Gastroesophageal sphincter (tissue), 4 donors: ENCODE measurements around the gene KCNIP4. TPM values are rescaled to one million over a fixed set of nuclear protein-coding genes. Genes with fewer than 3 reads are reported as not detected.
A peak's percentile ranks its signal among the peaks of the same experiment; 100 is the strongest.

Experiments
- ATAC-seq: fragments of 150-250 bp; one replicate; pipeline ENCODE4 v1.9.1; 2016; ENCODE audit warnings: mild to moderate bottlenecking, moderate library complexity
- H3K27ac ChIP-seq, 4 donors: fragments of 200-600 bp; sonication (generic) in 3 of 4; 1 replicate in 3 of 4; 2 replicates in 1 of 4; pipeline ENCODE4 v1.5.1; 2016 to 2019
- H3K27me3 ChIP-seq: fragments of 200-600 bp; sonication (generic); one replicate; pipeline ENCODE4 v1.5.1; 2019
- H3K36me3 ChIP-seq, 2 donors: fragments of 200-600 bp; sonication (generic); one replicate each; pipeline ENCODE4 v1.5.1; 2019; ENCODE audit warnings: control low read depth in 1 of 2
- H3K4me1 ChIP-seq, 3 donors: fragments of 200-600 bp; sonication (generic); 1 replicate in 2 of 3; 2 replicates in 1 of 3; pipeline ENCODE4 v1.5.1; 2016 to 2019; ENCODE audit warnings: control low read depth in 2 of 3
- H3K4me3 ChIP-seq, 2 donors: fragments of 200-600 bp; sonication (generic); one replicate each; pipeline ENCODE4 v1.5.1; 2019; ENCODE audit warnings: mild to moderate bottlenecking in 1 of 2, moderate library complexity in 1 of 2
- H3K9me3 ChIP-seq, 3 donors: fragments of 200-600 bp; sonication (generic); one replicate each; pipeline ENCODE4 v1.5.1; 2017 to 2019; ENCODE audit warnings: control low read depth in 2 of 3
- EP300 ChIP-seq: sonication (generic); formaldehyde crosslinking; IDR thresholded peaks from one replicate; pipeline ENCODE4 v1.6.1; 2017; ENCODE audit warnings: antibody characterized with exemption, mild to moderate bottlenecking
- POLR2A ChIP-seq, 2 donors: fragments of 450-650 bp; IDR thresholded peaks; one replicate each; pipeline ENCODE4 v1.6.1; 2017; ENCODE audit warnings: antibody characterized with exemption in 2 of 2, mild to moderate bottlenecking in 2 of 2, moderate library complexity in 1 of 2
- POLR2AphosphoS5 ChIP-seq: sonication (generic); formaldehyde crosslinking; IDR thresholded peaks from one replicate; pipeline ENCODE4 v1.6.1; 2017; ENCODE audit warnings: antibody characterized with exemption
- WGBS, 2 donors: methylation state at CpG; one replicate each; pipeline ENCODE4 v1.1.5; 2018; ENCODE audit warnings: low coverage in 1 of 2; 5-methylcytosine and 5-hydroxymethylcytosine counted together
- total RNA-seq, 4 donors: library from RNA; depleted of rRNA; stranded (reverse); fragments of >200 nt; gene quantifications; one replicate each; pipeline ENCODE4 v1.1.0, GENCODE V29; 2016
- TF ChIP-seq, protein P1 (sequence below), 4 experiments: fragments of 200-600 bp in 2 of 4; fragments of 450-650 bp in 2 of 4; sonication (generic) in 1 of 4; IDR thresholded peaks; one replicate each; pipeline ENCODE4 v1.5.1; 2017 to 2019; ENCODE audit warnings: antibody characterized with exemption in 4 of 4, mild to moderate bottlenecking in 2 of 4, moderate library complexity in 2 of 4

Gene KCNIP4
- total RNA-seq, 4 donors from 2014 or later = 0.23 to 0.59 (median 0.54) TPM; not detected in 1

DNA sequence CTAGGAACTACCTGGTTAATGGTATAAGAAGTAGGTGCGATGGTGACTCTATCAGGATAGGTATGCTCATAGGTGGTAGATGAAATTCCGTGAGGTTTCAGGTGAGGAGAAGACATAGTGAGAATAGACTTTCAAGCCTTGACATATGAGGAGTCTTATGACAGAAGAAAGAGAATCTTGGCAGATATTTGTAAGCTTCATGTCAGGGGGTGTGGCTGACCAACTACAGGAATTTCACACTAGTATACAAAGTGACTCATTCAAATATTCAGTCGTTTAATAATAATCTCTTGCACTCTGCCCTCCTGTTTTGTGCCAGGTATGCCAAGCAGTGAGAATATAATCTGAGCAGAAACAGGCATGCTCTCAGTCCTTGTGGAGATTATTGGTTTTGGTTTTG lies 1225.6 kb downstream of the KCNIP4 start:
- 61 to 92% methylated on average over 3 of the region's 3 CpGs for WGBS, 2 donors
- ATAC-seq = no peak
- TF ChIP-seq POLR2AphosphoS5 = no peak
- TF ChIP-seq EP300 = no peak
- TF ChIP-seq, protein P1, sequence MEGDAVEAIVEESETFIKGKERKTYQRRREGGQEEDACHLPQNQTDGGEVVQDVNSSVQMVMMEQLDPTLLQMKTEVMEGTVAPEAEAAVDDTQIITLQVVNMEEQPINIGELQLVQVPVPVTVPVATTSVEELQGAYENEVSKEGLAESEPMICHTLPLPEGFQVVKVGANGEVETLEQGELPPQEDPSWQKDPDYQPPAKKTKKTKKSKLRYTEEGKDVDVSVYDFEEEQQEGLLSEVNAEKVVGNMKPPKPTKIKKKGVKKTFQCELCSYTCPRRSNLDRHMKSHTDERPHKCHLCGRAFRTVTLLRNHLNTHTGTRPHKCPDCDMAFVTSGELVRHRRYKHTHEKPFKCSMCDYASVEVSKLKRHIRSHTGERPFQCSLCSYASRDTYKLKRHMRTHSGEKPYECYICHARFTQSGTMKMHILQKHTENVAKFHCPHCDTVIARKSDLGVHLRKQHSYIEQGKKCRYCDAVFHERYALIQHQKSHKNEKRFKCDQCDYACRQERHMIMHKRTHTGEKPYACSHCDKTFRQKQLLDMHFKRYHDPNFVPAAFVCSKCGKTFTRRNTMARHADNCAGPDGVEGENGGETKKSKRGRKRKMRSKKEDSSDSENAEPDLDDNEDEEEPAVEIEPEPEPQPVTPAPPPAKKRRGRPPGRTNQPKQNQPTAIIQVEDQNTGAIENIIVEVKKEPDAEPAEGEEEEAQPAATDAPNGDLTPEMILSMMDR (IDR thresholded peaks at IDR 0.05) = no peak
- no peak for TF ChIP-seq POLR2A (IDR thresholded peaks at IDR 0.05)
- Histone ChIP-seq H3K9me3 (peaks cover 0 to 26% (median 0%) of the 10 kb centered on the region in 3 donors), H3K27ac (no peak overlapping the region), H3K27me3 (no peaks in the 10 kb centered on the region), H3K36me3 (peaks cover 0 to 90% of the 10 kb centered on the region in 2 donors), H3K4me1 (no peaks in the 10 kb centered on the region), H3K4me3 (no peak overlapping the region)

DNA sequence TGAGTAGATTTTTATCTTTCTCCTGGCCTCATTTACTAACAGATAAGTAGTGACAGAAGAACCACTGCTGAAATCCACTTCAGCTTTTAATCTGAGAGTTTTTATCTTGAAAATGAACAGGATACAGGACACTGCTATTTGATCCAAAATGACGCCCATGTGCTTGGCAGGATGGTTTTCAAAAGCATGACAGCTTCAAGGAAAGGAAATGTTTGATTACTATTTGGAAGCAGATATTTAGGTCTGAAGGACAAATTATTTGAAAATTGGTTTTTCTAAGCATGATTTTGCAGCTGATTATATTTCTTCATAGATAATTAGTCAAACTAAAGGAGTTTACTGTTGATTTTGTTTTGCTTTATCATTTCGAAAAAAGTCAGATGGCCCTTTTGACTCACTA lies 1237.2 kb downstream of the KCNIP4 start:
- TF ChIP-seq, protein P1 (IDR thresholded peaks at IDR 0.05) = no peak
- no peak for TF ChIP-seq POLR2AphosphoS5
- TF ChIP-seq EP300 = no peak
- TF ChIP-seq POLR2A (IDR thresholded peaks at IDR 0.05) = no peak
- ATAC-seq = no peak
- no peaks in the 10 kb centered on the region for H3K27me3 ChIP-seq
- no peak overlapping the region for H3K27ac ChIP-seq
- 80 to 100% methylated on average over 2 of the region's 2 CpGs for WGBS, 2 donors
- peaks cover 0 to 2% (median 0%) of the 10 kb centered on the region in 3 donors for H3K9me3 ChIP-seq
- H3K4me1 ChIP-seq = no peaks in the 10 kb centered on the region
- peaks cover 7 to 95% of the 10 kb centered on the region in 2 donors for H3K36me3 ChIP-seq
- H3K4me3 ChIP-seq = no peak overlapping the region

DNA sequence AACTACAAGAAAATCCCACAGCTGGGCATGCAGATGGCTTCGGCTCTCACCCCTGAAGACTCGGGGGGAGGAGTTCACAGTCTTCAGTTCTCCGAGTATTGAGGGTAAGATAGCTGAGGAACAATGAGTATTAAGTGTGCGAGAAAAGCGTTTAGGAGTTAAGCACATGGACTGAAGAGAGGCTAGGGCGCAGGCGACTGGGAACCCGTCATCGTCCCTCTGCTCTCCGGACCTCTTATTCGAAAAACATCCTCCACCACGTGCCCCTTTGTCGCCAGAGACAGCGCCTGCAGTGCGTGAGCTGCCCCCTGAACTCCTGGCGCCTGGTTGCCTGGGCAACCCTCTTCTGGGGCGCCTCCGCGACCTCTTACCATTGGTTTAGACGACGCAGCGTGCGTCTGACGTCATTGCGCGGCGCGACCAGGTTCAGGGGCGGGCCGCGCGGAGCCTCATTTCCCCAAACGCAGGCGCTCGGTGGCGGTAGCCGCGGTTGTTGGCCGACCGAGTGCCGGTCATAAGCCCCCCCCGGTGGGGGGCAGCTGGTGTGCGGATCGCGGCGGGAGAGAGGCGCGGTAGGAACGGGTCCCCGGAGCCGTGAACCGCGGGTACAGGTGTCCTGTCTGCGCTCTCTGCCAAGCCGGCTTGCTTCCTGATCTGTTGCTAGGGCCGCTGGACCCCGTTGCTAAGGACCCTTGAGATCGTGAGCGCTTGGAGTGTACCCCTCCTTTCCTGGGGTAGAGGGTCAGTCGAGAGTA lies 1248.4 kb downstream of the KCNIP4 start, which contains the start of gene PACRGL:
Gene PACRGL (plus strand): TSS at position 452 of the 755 bp plus-strand sequence. CDS start 4,024 bp downstream, outside the sequence.
- TF ChIP-seq POLR2A (IDR thresholded peaks at IDR 0.05) (peak; percentile 53 to 57), EP300 (no peak), POLR2AphosphoS5 (peak; percentile 82)
- TF ChIP-seq, protein P1 (IDR thresholded peaks at IDR 0.05) = peak in 1 of 4 experiments; percentile 8
- H3K4me1 ChIP-seq = peaks cover 12 to 25% (median 13%) of the 10 kb centered on the region in 3 donors
- peaks cover 0 to 14% of the 10 kb centered on the region in 2 donors for H3K36me3 ChIP-seq
- WGBS, 2 donors = 0% methylated on average over 10 to 23 of the region's 60 CpGs
- peak within 1 kb of the TSS; percentile 21 to 89 (median 78) for H3K27ac ChIP-seq
- ATAC-seq = peak; percentile 100
- H3K27me3 ChIP-seq = no peaks in the 10 kb centered on the region
- peak within 1 kb of the TSS; percentile 61 to 63 for H3K4me3 ChIP-seq
- no peaks in the 10 kb centered on the region for H3K9me3 ChIP-seq

DNA sequence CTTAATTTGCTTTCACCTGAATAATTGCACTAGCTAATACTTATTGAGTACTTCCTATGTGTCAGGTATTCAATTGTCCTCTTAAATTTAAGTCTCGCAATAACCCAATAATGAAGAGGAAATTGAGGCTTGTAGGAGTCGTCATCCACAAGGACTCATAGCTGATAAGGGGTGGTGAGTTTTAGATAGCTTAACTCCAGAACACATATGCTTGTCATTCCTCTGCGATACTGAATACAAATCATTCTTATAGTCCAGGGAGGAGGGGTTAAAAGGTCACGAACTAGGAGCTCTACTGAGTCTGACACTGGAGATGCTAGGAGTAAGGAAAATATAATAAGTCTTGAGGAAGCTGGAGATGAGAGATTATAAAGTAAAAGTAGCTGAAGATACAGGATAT lies 1249.8 kb downstream of the KCNIP4 start:
- ATAC-seq = no peak

More for the DNA sequence above, 1249.8 kb downstream of the KCNIP4 start:
- no peaks in the 10 kb centered on the region for H3K27me3 ChIP-seq
- H3K27ac ChIP-seq = no peak overlapping the region
- WGBS, 2 donors = 49 to 65% methylated on average over 3 to 4 of the region's 4 CpGs
- H3K4me1 ChIP-seq = peaks cover 12 to 25% (median 13%) of the 10 kb centered on the region in 3 donors
- H3K9me3 ChIP-seq = no peaks in the 10 kb centered on the region
- H3K4me3 ChIP-seq = no peak overlapping the region
- peaks cover 0 to under 1% of the 10 kb centered on the region in 2 donors for H3K36me3 ChIP-seq
- no peak for TF ChIP-seq POLR2AphosphoS5
- TF ChIP-seq, protein P1 (IDR thresholded peaks at IDR 0.05) = no peak
- no peak for TF ChIP-seq EP300
- no peak for TF ChIP-seq POLR2A (IDR thresholded peaks at IDR 0.05)
